GM23338 (cell line): ENCODE results near the gene CABP4.

ENCODE experiments used
- CREB1 ChIP-seq: fragments of 250-450 bp; sonication (Bioruptor Pico); IDR thresholded peaks from 2 replicates; pipeline ENCODE4 v1.5.0; 2020; ENCODE audit warnings: low read depth, mild to moderate bottlenecking, moderate library complexity
- CTCF ChIP-seq, 2 experiments: fragments of 200-600 bp in 1 of 2; sonication (generic) in 1 of 2; conservative IDR thresholded peaks; 2 replicates each; pipeline versions ENCODE4 v1.5.1 to v1.6.1; 2016 to 2017; ENCODE audit warnings: antibody characterized with exemption in 2 of 2, low read depth in 2 of 2, mild to moderate bottlenecking in 2 of 2, moderate library complexity in 1 of 2
- ETS1 ChIP-seq: IDR thresholded peaks from 2 replicates; pipeline ENCODE4 v1.6.1; 2016; ENCODE audit warnings: antibody characterized with exemption
- EZH2 ChIP-seq: fragments of 200-600 bp; sonication (generic); IDR thresholded peaks from one replicate; pipeline ENCODE4 v1.8.0; 2017; ENCODE audit warnings: antibody characterized with exemption, mild to moderate bottlenecking, low read depth; ENCODE audit not compliant: unreplicated experiment
- EZH2phosphoT487 ChIP-seq: fragments of 200-600 bp; sonication (generic); IDR thresholded peaks from one replicate; pipeline ENCODE4 v1.8.1; 2018; ENCODE audit warnings: antibody characterized with exemption; ENCODE audit not compliant: unreplicated experiment
- JUNB ChIP-seq: IDR thresholded peaks from one replicate; pipeline ENCODE4 v1.6.1; 2016; ENCODE audit warnings: antibody characterized with exemption; ENCODE audit not compliant: unreplicated experiment
- POLR2AphosphoS5 ChIP-seq: IDR thresholded peaks from 2 replicates; pipeline ENCODE4 v1.6.1; 2016; ENCODE audit warnings: antibody characterized with exemption, low read depth
- REST ChIP-seq: IDR thresholded peaks from one replicate; pipeline ENCODE4 v1.6.1; 2018; ENCODE audit warnings: antibody characterized with exemption; ENCODE audit not compliant: unreplicated experiment
- STAT1 ChIP-seq: IDR thresholded peaks from one replicate; pipeline ENCODE4 v1.6.1; 2016; ENCODE audit warnings: antibody characterized with exemption; ENCODE audit not compliant: unreplicated experiment
- ZNF114 ChIP-seq: fragments of 250-450 bp; sonication (Bioruptor Pico); IDR thresholded peaks from 2 replicates; pipeline ENCODE4 v1.5.0; 2020; ENCODE audit warnings: mild to moderate bottlenecking, moderate library complexity
- ZNF331 ChIP-seq: fragments of 250-450 bp; sonication (Bioruptor Pico); IDR thresholded peaks from 2 replicates; pipeline ENCODE4 v1.5.0; 2020; ENCODE audit warnings: low read depth, mild to moderate bottlenecking, moderate library complexity
- ZNF462 ChIP-seq: fragments of 250-450 bp; sonication (Bioruptor Pico); IDR thresholded peaks from 2 replicates; pipeline ENCODE4 v1.5.0; 2020; ENCODE audit warnings: mild to moderate bottlenecking, moderate library complexity

- TF ChIP-seq ZNF331 (CRISPR knock-in tag) (no peak), CTCF (conservative IDR thresholded peaks at IDR 0.05; ENCODE audit: low read depth in 2 of 2) (no peak), EZH2 (no peak), POLR2AphosphoS5 (no peak), JUNB (no peak), EZH2phosphoT487 (no peak), REST (no peak), CREB1 (CRISPR knock-in tag) (no peak), STAT1 (no peak), ETS1 (no peak), ZNF114 (CRISPR knock-in tag) (no peak), ZNF462 (CRISPR knock-in tag) (no peak)
Measured at GRCh38 chr11:67432655-67433349, 22.4 kb upstream of the CABP4 start.
